KOPT-K1 (cell line): ENCODE results near the gene MAP1LC3B.

Experiments used
- H3K27ac ChIP-seq: fragments of 200-600 bp; sonication (generic); 2 replicates; pipeline ENCODE4 v1.5.1; 2016; ENCODE audit warnings: antibody characterized with exemption, mild to moderate bottlenecking, low read depth, low read length; ENCODE audit not compliant: poor library complexity, severe bottlenecking
- H3K36me3 ChIP-seq: fragments of 200-600 bp; sonication (generic); 2 replicates; pipeline ENCODE4 v1.5.1; 2017; ENCODE audit warnings: antibody characterized with exemption, mild to moderate bottlenecking, low read length, moderate library complexity; ENCODE audit not compliant: insufficient read depth
- H3K9me3 ChIP-seq: fragments of 200-600 bp; sonication (generic); 2 replicates; pipeline ENCODE4 v1.5.1; 2017; ENCODE audit warnings: antibody characterized with exemption, low read length, mild to moderate bottlenecking; ENCODE audit not compliant: insufficient read depth, poor library complexity, severe bottlenecking

The MAP1LC3B gene

GRCh38 chr16:87437911-87438610 is 45.9 kb downstream of the MAP1LC3B start:
- Histone ChIP-seq H3K27ac (no peak overlapping the region), H3K9me3 (no peaks in the 10 kb centered on the region), H3K36me3 (no peaks in the 10 kb centered on the region)

GRCh38 chr16:87438611-87438985 is 46.5 kb downstream of the MAP1LC3B start:
- Histone ChIP-seq H3K36me3 (no peaks in the 10 kb centered on the region), H3K27ac (no peak overlapping the region), H3K9me3 (peaks cover 2% of the 10 kb centered on the region)

GRCh38 chr16:87439926-87440325 is 47.8 kb downstream of the MAP1LC3B start:
- Histone ChIP-seq H3K27ac (no peak overlapping the region), H3K9me3 (peaks cover 7% of the 10 kb centered on the region), H3K36me3 (no peaks in the 10 kb centered on the region)

GRCh38 chr16:87441886-87442580 is 49.9 kb downstream of the MAP1LC3B start:
- no peaks in the 10 kb centered on the region for H3K36me3 ChIP-seq
- peaks cover 7% of the 10 kb centered on the region for H3K9me3 ChIP-seq
- H3K27ac ChIP-seq = no peak overlapping the region

GRCh38 chr16:87442581-87442966 is 50.4 kb downstream of the MAP1LC3B start:
- Histone ChIP-seq H3K9me3 (peaks cover 7% of the 10 kb centered on the region), H3K36me3 (no peaks in the 10 kb centered on the region; the same call in 1 of the 2 replicates), H3K27ac (no peak overlapping the region)

GRCh38 chr16:87443016-87443415 is 50.9 kb downstream of the MAP1LC3B start:
- Histone ChIP-seq H3K9me3 (peaks cover 7% of the 10 kb centered on the region), H3K36me3 (no peaks in the 10 kb centered on the region; the same call in 1 of the 2 replicates), H3K27ac (no peak overlapping the region)

- Histone ChIP-seq H3K36me3 (no peaks in the 10 kb centered on the region; the same call in 1 of the 2 replicates), H3K9me3 (peaks cover 7% of the 10 kb centered on the region), H3K27ac (no peak overlapping the region)
Observed at GRCh38 chr16:87443964-87444363, 51.8 kb downstream of the MAP1LC3B start.

- Histone ChIP-seq H3K36me3 (no peaks in the 10 kb centered on the region; the same call in 1 of the 2 replicates), H3K27ac (no peak overlapping the region), H3K9me3 (peaks cover 7% of the 10 kb centered on the region)
Observed at GRCh38 chr16:87445486-87445885, 53.4 kb downstream of the MAP1LC3B start.

- H3K36me3 ChIP-seq = no peaks in the 10 kb centered on the region; the same call in 1 of the 2 replicates
- H3K9me3 ChIP-seq = peaks cover 7% of the 10 kb centered on the region
- no peak overlapping the region for H3K27ac ChIP-seq
Observed at GRCh38 chr16:87446479-87446878, 54.3 kb downstream of the MAP1LC3B start.

- H3K27ac ChIP-seq = no peak overlapping the region
- H3K36me3 ChIP-seq = no peaks in the 10 kb centered on the region; the same call in 1 of the 2 replicates
- peaks cover 7% of the 10 kb centered on the region for H3K9me3 ChIP-seq
Observed at GRCh38 chr16:87447323-87447722, 55.2 kb downstream of the MAP1LC3B start.

GRCh38 chr16:87448866-87449265 is 56.7 kb downstream of the MAP1LC3B start:
- Histone ChIP-seq H3K27ac (no peak overlapping the region), H3K36me3 (no peaks in the 10 kb centered on the region; the same call in 1 of the 2 replicates), H3K9me3 (peaks cover 3% of the 10 kb centered on the region)

- no peaks in the 10 kb centered on the region for H3K9me3 ChIP-seq
- H3K36me3 ChIP-seq = no peaks in the 10 kb centered on the region; the same call in 1 of the 2 replicates
- H3K27ac ChIP-seq = no peak overlapping the region
Observed at GRCh38 chr16:87451563-87452210, 59.6 kb downstream of the MAP1LC3B start.

GRCh38 chr16:87453326-87453725 is 61.2 kb downstream of the MAP1LC3B start:
- H3K9me3 ChIP-seq = no peaks in the 10 kb centered on the region
- H3K36me3 ChIP-seq = no peaks in the 10 kb centered on the region
- no peak overlapping the region for H3K27ac ChIP-seq
